ENCODE data around the gene OTOP2. TPM values are rescaled to one million over a fixed set of nuclear protein-coding genes. Genes with fewer than 3 reads are reported as not detected.
A peak's percentile ranks its signal among the peaks of the same experiment; 100 is the strongest.

Gene OTOP2
- total and polyA plus RNA-seq, 2 of the 8 experiments (the other 6 are each of a cell fraction or from before 2014, with no cell fraction given): 0.23 TPM; not detected in 1

DNA sequence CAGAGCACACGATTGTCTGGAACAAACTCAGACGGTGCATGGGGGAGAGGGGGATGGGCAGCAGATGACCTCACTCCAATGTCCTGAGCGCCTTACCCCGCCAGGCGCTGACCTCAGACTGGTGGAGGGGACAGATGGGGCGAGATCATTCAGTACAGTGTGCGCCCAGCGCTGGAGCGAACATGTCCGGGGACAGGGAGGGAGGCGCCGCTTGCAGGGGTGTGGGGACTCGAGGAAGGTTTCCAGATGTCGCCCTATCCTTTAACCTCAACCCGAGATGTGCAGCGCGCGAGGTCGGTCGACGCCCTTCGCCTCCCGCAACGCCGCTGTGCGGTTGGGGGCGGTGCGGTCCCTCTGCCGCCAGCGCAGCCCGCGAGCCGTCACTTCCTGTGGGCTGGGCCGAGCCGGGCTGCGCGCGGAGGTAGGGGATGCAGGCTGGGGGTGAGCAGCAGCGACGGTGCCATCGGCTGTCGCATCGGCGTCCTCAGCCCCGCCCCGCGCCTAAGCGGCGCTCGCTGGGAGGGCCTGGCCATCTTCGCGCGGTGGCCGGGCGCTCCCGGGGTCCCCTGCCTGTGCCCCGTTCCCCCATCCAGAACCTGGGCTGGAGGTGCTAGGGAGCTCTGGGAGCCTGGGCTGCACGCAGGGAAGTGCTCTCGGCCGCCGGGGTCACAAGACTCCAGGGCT lies 58.0 kb downstream of the OTOP2 start (continued):
- TF ChIP-seq, protein P1, sequence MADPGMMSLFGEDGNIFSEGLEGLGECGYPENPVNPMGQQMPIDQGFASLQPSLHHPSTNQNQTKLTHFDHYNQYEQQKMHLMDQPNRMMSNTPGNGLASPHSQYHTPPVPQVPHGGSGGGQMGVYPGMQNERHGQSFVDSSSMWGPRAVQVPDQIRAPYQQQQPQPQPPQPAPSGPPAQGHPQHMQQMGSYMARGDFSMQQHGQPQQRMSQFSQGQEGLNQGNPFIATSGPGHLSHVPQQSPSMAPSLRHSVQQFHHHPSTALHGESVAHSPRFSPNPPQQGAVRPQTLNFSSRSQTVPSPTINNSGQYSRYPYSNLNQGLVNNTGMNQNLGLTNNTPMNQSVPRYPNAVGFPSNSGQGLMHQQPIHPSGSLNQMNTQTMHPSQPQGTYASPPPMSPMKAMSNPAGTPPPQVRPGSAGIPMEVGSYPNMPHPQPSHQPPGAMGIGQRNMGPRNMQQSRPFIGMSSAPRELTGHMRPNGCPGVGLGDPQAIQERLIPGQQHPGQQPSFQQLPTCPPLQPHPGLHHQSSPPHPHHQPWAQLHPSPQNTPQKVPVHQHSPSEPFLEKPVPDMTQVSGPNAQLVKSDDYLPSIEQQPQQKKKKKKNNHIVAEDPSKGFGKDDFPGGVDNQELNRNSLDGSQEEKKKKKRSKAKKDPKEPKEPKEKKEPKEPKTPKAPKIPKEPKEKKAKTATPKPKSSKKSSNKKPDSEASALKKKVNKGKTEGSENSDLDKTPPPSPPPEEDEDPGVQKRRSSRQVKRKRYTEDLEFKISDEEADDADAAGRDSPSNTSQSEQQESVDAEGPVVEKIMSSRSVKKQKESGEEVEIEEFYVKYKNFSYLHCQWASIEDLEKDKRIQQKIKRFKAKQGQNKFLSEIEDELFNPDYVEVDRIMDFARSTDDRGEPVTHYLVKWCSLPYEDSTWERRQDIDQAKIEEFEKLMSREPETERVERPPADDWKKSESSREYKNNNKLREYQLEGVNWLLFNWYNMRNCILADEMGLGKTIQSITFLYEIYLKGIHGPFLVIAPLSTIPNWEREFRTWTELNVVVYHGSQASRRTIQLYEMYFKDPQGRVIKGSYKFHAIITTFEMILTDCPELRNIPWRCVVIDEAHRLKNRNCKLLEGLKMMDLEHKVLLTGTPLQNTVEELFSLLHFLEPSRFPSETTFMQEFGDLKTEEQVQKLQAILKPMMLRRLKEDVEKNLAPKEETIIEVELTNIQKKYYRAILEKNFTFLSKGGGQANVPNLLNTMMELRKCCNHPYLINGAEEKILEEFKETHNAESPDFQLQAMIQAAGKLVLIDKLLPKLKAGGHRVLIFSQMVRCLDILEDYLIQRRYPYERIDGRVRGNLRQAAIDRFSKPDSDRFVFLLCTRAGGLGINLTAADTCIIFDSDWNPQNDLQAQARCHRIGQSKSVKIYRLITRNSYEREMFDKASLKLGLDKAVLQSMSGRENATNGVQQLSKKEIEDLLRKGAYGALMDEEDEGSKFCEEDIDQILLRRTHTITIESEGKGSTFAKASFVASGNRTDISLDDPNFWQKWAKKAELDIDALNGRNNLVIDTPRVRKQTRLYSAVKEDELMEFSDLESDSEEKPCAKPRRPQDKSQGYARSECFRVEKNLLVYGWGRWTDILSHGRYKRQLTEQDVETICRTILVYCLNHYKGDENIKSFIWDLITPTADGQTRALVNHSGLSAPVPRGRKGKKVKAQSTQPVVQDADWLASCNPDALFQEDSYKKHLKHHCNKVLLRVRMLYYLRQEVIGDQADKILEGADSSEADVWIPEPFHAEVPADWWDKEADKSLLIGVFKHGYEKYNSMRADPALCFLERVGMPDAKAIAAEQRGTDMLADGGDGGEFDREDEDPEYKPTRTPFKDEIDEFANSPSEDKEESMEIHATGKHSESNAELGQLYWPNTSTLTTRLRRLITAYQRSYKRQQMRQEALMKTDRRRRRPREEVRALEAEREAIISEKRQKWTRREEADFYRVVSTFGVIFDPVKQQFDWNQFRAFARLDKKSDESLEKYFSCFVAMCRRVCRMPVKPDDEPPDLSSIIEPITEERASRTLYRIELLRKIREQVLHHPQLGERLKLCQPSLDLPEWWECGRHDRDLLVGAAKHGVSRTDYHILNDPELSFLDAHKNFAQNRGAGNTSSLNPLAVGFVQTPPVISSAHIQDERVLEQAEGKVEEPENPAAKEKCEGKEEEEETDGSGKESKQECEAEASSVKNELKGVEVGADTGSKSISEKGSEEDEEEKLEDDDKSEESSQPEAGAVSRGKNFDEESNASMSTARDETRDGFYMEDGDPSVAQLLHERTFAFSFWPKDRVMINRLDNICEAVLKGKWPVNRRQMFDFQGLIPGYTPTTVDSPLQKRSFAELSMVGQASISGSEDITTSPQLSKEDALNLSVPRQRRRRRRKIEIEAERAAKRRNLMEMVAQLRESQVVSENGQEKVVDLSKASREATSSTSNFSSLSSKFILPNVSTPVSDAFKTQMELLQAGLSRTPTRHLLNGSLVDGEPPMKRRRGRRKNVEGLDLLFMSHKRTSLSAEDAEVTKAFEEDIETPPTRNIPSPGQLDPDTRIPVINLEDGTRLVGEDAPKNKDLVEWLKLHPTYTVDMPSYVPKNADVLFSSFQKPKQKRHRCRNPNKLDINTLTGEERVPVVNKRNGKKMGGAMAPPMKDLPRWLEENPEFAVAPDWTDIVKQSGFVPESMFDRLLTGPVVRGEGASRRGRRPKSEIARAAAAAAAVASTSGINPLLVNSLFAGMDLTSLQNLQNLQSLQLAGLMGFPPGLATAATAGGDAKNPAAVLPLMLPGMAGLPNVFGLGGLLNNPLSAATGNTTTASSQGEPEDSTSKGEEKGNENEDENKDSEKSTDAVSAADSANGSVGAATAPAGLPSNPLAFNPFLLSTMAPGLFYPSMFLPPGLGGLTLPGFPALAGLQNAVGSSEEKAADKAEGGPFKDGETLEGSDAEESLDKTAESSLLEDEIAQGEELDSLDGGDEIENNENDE (IDR thresholded peaks at IDR 0.05; ENCODE audit: insufficient replicate concordance, low read length): no peak
- TF ChIP-seq SIN3A (conservative IDR thresholded peaks at IDR 0.05 in 1 of 2, IDR thresholded peaks at IDR 0.05 in 1 of 2; ENCODE audit: low read depth in 1 of 2, low read length in 2 of 2): 0 out of 4 replicates have a peak, but pooled peaks have one; percentile 29 to 60
- TF ChIP-seq JUN (IDR thresholded peaks at IDR 0.05; ENCODE audit: low read depth, low read length): peak; percentile 69
- TF ChIP-seq RBBP5 (IDR thresholded peaks at IDR 0.05; ENCODE audit: borderline replicate concordance, low read depth, low read length): peak; percentile 82; the same call in 1 of the 2 replicates
- peak; percentile 40; the same call in 1 of the 2 replicates for TF ChIP-seq TBP (IDR thresholded peaks at IDR 0.05; ENCODE audit: low read depth, low read length)
- TF ChIP-seq CTCF (IDR thresholded peaks at IDR 0.05; ENCODE audit: control extremely low read depth in 1 of 3, insufficient read depth in 1 of 3, low read depth in 1 of 3, low read length in 3 of 3): peak in 1 of 3 experiments; percentile 11; a peak in 1 of 4 replicates
- TF ChIP-seq CHD2 (IDR thresholded peaks at IDR 0.05; ENCODE audit: low read length): peak; percentile 16; the same call in 1 of the 2 replicates
